PC-3 (cell line): ENCODE results near the gene APBA2.

Experiments
- CTCF ChIP-seq: fragments of 300-600 bp; sonication (generic); conservative IDR thresholded peaks from 2 replicates; pipeline ENCODE4 v1.5.1; 2017; ENCODE audit warnings: antibody characterized with exemption, low read depth, mild to moderate bottlenecking, low read length
- EZH2 ChIP-seq: fragments of 300-600 bp; sonication (generic); IDR thresholded peaks from one replicate; pipeline ENCODE4 v1.6.1; 2017; ENCODE audit warnings: antibody characterized with exemption, mild to moderate bottlenecking, low read length; ENCODE audit not compliant: unreplicated experiment

GRCh38 chr15:29074045-29074444, 188.3 kb downstream of the APBA2 start:
- TF ChIP-seq CTCF (no peak), EZH2 (no peak)
